ENCODE results near the gene GGNBP2.

GRCh38 chr17:36616061-36617029 lies 71.6 kb downstream of the GGNBP2 start:
- no peak for TF ChIP-seq CTCF (conservative IDR thresholded peaks at IDR 0.05 in 1 of 2, IDR thresholded peaks at IDR 0.05 in 1 of 2; ENCODE audit: low read depth in 1 of 2, low read length in 2 of 2)
- TF ChIP-seq EZH2 (IDR thresholded peaks at IDR 0.05; ENCODE audit: low read length, missing control alignments): no peak

Data from fibroblast of lung (primary cell).